GM23248 (cell line): ENCODE data around the gene DOK7. TPM values are rescaled to one million over a fixed set of nuclear protein-coding genes. Genes with fewer than 3 reads are reported as not detected.

Source experiments
- polyA plus RNA-seq: library from polyadenylated mRNA; unstranded; fragments of >200 nt; fragmentation: Nextera tagmentation; extraction: Ambion mirVana; gene quantifications from 2 replicates; pipeline ENCODE4 v1.2.1, GENCODE V29; 2016
- total RNA-seq: library from RNA; depleted of rRNA; stranded (reverse); fragments of >200 nt; shearing (Covaris generic); gene quantifications from 2 replicates; pipeline ENCODE4 v1.2.3, GENCODE V29; 2014; rRNA removed

The DOK7 gene
- total and polyA plus RNA-seq, 2 experiments from 2014 or later = not detected

Other genes with a start within 250 kb of the DOK7 start
- 2.1 TPM in 1 of 2 replicates, not detected in the other for gene MSANTD1, start 214.1 kb upstream of the DOK7 start, total RNA-seq
- 0.08 TPM in 1 of 2 replicates, not detected in the other for gene MSANTD1, start 214.1 kb upstream of the DOK7 start, polyA plus RNA-seq
- 13.2 and 15.2 TPM in 2 replicates for gene RGS12, start 170.3 kb upstream of the DOK7 start, total RNA-seq
- 9.3 and 10.7 TPM in 2 replicates for gene RGS12, start 170.3 kb upstream of the DOK7 start, polyA plus RNA-seq
- gene HGFAC, start 21.3 kb upstream of the DOK7 start, total RNA-seq = not detected in 2 replicates
- gene HGFAC, start 21.3 kb upstream of the DOK7 start, polyA plus RNA-seq = not detected in 2 replicates
- gene LRPAP1, start 69.1 kb downstream of the DOK7 start, total RNA-seq = 222 and 237 TPM in 2 replicates
- 324 and 338 TPM in 2 replicates for gene LRPAP1, start 69.1 kb downstream of the DOK7 start, polyA plus RNA-seq